Caki2 (cell line): ENCODE results near the gene SLA2. TPM values are rescaled to one million over a fixed set of nuclear protein-coding genes. Genes with fewer than 3 reads are reported as not detected.
"Not testable (repeated sequence)": the region's sequence is repeated elsewhere in the genome, so short reads cannot be mapped to it uniquely, and the experiment has no call there.

Source experiments
- DNase-seq: peaks from one replicate; pipeline ENCODE4 v3.0.0-alpha.2; 2015; ENCODE audit warnings: low read depth
- in situ Hi-C: cut with HindIII; loops from 2 replicates; pipeline ENCODE4 v1.10.0; 2016; ENCODE audit warnings: low sequenced_read_pairs, low pct_unique_long_range_greater_than_20kb, mixed read lengths
- total RNA-seq: library from RNA; depleted of rRNA; stranded (reverse); fragments of >200 nt; shearing (Covaris generic); gene quantifications from 2 replicates; pipeline ENCODE4 v1.2.3, GENCODE V29; 2014; ENCODE audit warnings: low replicate concordance

SLA2 gene
- total RNA-seq, 1 experiment from 2014 or later = 0.27 TPM

DNA sequence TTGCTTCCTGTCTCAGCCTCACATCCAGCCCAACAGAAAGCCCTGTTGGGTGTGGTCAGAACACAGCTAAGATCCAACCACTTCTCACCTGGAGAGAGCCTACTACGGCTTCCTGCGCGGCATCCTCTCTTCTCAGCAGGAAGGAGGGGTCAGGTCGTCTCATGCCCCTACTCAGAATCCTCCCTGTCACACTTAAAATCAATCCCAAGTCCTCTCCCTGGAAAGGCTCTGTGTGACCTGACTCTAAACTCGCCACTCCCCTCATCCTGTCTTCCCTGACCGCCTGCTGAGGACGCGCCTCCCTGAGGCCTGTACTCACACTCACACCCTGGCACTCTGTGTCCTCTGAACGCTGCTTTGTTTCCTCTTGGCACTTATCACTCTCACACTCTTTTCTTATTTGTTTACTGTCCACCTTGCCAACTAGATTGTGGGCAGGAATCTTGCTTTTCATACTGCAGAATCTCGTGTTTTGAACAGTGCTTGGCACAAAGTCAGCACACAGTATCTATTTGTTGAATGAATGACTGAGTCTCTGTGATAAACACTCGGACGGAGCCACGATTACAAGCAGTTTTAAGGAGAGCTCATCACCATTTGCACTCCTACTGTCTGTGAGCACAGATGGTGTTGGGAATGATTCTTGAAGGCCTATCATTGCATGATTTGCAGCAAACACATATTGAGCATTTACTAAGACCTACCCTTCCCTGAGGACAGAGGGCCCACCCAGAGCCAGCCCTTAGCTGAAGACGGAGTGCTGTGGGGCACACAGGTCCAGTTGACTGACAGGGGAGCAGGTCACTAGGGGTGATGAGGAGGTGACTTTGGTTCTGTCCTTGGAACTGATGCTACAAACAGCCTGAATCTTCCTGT, 21.7 kb downstream of the SLA2 start:
- in situ Hi-C loops = no loop called here
- no peak for DNase-seq

DNA sequence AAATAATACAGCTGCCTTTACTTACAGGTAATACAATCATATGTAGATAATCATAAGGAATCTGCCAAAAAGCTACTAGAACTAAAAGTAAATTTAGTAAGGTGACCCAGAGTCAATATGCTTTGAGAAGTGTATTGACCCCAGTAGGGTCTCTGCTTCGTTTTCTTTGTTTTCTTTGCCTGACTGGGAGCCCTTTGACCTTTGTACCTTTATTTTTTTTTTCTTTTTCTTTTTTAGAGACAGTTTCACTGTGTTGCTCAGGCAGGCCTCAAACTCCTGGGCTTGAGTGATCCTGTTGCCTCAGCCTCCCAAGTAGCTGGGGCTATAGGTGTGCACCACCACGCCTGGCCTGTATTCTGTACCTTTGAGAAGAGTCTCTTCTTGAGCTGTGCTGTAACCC, 22.6 kb downstream of the SLA2 start:
- no peak for DNase-seq
- in situ Hi-C loops = no loop called here

GRCh38 chr20:36620917-36621316, 25.1 kb downstream of the SLA2 start:
- in situ Hi-C loops = no loop called here
- DNase-seq = no peak

DNA sequence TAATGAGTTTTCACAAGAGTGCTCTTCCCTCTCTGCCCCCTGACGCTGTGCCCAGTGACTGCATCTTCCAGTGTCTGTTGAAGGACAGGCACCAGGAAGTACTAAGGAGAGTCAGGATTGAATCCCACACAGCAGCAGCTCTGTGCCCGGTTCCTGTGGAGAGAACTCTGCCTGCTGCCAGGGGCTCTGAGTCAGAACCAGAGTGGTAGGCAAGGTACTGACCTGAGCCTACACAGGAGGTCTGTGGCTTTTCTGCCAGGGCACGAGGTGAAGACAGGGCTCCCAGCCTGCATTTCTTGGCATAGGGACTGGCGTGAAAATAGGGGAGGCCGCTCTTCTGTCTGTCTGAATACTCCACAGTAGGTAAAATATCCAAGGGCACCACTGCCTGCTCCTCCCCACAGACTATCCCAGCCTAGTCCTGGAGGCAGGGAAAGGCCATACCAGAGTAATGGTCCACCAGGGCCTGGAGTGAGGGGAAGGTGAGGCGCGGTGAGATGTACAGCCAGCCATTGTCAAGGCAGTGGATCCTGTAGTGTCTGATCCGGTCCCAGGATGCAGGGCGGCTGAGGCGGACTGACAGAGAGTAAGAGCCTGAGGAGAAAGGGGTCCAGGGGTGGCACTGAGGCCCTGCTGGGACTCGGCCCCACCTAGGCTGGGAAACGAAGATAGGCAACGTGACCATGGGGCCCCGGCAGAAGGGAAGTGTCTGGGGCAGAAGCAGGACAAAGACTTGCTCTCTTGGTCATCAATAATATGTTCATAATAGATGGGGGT, 31.0 kb downstream of the SLA2 start:
- in situ Hi-C loops = no loop called here
- no peak for DNase-seq

DNA sequence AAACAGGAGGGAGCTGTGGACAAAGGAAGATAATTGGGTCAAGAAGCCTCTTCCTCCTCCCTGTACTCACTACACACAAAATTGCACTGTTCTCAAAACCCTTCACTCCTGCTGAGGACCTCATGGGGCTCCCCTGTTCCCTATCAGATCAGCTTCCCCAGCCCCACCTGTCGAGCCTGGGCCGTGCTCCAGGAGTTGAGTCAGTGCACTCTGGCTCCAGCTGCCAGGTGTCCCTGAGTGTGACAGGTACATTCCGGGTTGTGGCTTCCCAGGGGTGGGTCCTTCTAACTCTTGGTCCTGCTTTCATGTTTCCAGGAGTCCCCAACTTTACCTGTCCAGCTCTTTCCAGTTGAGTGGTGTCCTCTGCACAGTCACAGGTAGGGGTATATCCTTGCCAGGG, 32.0 kb downstream of the SLA2 start:
- no peak for DNase-seq
- in situ Hi-C loops = no loop called here

GRCh38 chr20:36611625-36612024, 34.4 kb downstream of the SLA2 start:
- no peak for DNase-seq
- in situ Hi-C loops = no loop called here

- peak; percentile 33 for DNase-seq
- in situ Hi-C loops = not testable (repeated sequence)
These were observed 37.6 kb downstream of the SLA2 start for GRCh38 chr20:36608388-36608728.

DNA sequence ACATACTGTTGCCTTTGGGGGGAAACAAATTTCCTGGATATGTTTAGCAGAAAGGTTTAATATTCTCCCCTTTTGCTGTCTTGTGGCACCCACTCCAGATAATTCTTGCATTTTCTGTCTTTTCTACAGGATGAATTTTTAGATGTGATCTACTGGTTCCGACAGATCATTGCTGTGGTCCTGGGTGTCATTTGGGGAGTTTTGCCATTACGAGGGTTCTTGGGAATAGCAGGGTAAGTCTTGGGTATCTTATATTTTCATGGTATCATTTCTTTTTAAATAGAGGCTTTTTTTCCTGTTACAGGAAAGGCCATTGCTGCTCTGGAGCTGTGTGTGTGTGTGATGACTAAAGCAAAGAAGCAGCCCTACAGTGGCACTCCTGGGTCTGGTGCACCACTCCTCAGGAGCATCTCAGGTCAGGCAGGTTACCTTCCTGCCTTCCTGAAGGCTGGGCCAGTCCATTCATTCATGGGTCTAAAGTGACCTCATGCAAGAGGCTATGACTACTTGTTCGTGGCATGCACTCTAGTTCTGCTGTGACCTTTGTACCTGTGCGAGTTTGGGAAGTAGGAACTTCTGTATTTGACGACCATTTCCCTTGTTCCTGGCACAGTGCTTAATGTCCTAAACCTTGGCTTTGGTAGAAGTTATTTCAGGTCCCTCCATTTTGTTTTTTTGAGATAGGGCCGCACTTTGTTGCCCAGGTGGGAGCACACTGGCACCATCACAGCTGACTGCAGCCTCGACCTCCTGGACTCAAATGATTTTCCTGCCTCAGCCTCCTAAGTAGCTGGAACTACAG, 38.2 kb downstream of the SLA2 start:
- peak; percentile 54 for DNase-seq

DNA sequence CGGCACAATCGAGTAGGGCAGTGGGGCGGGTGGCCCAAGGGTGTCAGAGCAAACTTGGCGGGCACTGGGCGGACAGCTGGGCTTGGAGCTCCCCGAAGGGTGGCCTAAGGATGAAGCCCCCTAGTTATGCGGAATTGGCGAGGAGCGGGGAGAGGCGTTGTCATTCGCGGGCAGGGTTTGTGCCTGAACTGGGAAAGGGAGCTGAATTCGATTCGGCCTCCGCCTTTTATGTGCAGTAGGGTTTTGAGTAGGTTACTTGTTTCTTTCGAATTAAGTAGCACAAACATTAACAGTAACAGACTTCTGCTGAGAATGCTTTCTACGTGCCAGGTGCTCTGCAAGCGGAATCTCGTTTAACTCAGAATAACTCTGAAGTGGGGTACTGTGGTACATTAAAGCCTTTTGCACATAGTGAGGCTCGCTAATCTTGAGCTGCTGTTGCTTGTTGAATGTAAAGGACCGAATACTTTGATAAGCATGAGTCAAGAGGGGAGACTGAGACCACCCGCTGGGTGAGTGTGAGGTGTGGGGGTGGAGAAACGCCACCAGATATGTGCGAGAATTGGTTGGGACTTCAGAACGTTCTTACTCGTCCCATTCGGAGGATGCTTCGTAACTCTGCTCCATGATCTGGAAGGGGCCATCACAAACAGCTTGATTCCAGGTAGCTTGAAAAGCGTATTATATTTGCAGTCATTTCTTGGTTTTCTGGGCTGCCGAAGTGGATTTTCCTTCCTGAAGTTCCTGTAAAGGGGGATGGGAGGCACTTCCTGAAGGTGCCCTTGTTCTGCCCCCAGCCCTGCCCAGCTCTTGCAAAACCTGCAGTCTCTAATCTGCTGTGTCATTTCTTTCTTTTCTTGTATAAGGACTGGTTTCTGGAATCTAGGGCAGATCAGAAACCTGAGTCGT, 39.6 kb downstream of the SLA2 start:
- in situ Hi-C loops = no loop called here
- DNase-seq = peak; percentile 53

More for the DNA sequence above, 38.2 kb downstream of the SLA2 start:
- in situ Hi-C loops = no loop called here

DNA sequence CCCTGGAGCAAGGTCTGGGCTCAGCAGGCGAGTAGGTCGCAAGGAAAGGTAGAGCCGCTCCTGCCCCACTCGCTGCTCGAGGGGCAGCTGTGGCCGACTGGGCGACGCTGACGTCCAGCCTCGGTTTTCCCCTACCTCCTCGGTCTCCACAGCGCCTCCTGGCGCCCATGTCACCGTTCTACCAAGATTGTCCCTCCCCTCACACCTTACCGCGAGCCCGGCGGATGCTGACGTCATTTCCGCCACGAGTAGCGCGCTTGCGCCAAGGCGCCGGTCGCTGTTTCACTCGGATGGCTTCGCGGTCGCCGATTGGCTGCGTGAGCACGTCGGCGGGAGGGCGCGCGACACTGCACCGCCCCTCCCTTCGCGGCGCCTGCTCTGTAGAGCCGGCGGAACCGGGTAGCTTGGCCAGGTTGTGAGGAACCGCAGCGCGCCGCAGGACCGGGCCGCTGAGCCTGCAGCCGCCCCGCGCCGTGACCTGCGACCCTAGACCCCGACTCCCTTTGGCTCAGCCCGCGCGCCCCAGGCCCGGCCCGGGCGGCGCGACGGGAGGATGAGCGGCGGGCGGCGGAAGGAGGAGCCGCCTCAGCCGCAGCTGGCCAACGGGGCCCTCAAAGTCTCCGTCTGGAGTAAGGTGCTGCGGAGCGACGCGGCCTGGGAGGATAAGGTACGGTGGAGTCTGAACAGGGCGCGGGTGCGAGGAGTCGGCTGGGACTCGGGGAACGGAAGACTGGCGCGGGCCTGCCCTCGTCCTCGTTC, 40.4 kb downstream of the SLA2 start, which contains the start of gene RAB5IF:
Gene RAB5IF, plus strand, starts transcription at position 381 of the 759 bp plus-strand sequence. Its CDS starts 173 bp downstream, at position 554.
- DNase-seq = peak; percentile 100
- in situ Hi-C loops = no loop called here

DNA sequence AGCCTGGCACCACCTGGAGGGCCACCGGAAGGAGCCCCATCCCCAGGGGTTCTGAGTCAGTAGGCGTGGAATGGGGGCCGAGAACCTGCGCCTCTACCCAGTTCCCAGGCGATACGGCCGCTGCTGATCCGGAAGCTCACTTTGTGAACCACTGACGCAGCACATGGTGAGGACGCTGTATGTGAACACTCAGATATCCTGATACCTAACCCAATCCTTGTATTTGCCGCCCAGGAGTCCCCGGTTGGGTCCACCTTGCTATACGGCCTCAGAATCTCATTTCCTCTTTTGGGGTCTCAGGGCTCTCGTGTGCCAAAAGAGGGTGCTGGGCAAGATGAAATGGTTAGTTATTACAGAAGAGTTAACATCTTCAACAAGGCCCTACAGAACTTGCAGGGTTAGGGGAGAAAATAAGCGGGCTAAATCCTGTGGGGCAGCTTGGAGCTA, 41.0 kb downstream of the SLA2 start:
- in situ Hi-C loops = no loop called here
- no peak for DNase-seq

DNA sequence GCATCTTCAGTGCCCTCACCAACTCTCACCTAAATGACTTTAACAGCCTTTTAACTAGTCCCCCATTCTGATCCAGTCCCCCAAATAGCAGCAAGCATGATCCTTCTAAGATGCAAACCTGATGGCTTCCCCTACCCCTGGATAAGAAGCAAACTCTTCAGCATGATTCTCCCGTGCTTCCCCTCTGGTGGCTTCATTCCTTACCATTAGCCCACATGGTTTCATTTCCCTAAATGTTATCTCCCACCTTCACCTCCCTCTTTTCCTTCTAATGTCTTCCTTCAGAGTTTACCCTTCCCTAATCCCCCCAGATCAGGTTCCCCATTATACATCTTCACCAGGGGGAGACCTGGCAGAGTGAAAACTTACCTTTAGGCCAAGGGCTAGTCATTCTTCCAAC, 44.5 kb downstream of the SLA2 start:
- no peak for DNase-seq
- in situ Hi-C loops = no loop called here

GRCh38 chr20:36599912-36600345, 46.1 kb downstream of the SLA2 start:
- no peak for DNase-seq
- in situ Hi-C loops = no loop called here

DNA sequence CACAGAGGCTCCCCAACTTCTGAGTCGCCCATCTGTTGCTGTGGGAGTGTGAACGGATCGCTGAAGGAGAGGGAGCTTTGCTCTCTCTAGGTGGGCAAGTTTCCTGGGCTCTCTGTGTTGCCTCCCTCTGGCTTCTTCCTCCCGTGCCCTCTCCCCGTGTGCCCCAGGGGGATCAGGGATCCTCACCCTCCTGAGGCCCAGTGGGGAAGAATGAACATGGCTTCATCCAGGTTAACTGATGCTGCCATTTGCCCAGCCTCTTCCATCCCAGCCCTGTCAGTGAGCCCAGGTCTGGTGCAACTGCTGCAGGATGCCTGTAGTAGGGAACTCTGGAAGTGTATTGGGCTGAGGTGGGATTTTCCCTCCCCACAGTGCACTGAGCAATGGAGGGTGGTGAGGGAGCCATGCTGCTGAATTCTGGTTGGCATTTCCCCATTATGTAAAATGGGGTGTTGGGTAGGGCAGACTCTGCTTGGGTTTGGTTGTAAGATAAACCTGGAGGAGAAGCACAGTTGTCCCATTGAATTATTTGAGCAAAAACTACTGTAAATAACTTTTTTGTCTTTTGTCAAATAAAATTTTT, 52.6 kb downstream of the SLA2 start:
- no peak for DNase-seq
- in situ Hi-C loops = no loop called here

GRCh38 chr20:36591854-36592641, 53.9 kb downstream of the SLA2 start:
- in situ Hi-C loops = no loop called here
- DNase-seq = no peak

GRCh38 chr20:36591281-36591680, 54.7 kb downstream of the SLA2 start:
- no peak for DNase-seq
- in situ Hi-C loops = no loop called here
